GM12874 (cell line): ENCODE data around the gene ANKH.

Experiments
- CTCF ChIP-seq: IDR thresholded peaks from 2 replicates; pipeline ENCODE4 v1.5.1; 2011; ENCODE audit warnings: low read depth, mild to moderate bottlenecking, control low read depth, low read length, moderate library complexity; ENCODE audit not compliant: insufficient read depth

ANKH gene

GRCh38 chr5:14826714-14827113 lies 44.9 kb downstream of the ANKH start:
- TF ChIP-seq CTCF, result no peak

GRCh38 chr5:14825977-14826376 lies 45.6 kb downstream of the ANKH start:
- TF ChIP-seq CTCF, result no peak

- no peak for TF ChIP-seq CTCF
These were observed 47.1 kb downstream of the ANKH start for GRCh38 chr5:14824499-14824898.

- TF ChIP-seq CTCF, result no peak
These were observed 50.3 kb downstream of the ANKH start for GRCh38 chr5:14821100-14821845.

- no peak for TF ChIP-seq CTCF
These were observed 52.4 kb downstream of the ANKH start for GRCh38 chr5:14818931-14819790.

- no peak for TF ChIP-seq CTCF
These were observed 54.4 kb downstream of the ANKH start for GRCh38 chr5:14816999-14817761.
